GM12891 (cell line): ENCODE results near the gene PTPRD.

Source experiments
- DNase-seq: peaks from one replicate; pipeline ENCODE4 v3.0.0; 2011; ENCODE audit warnings: low spot score; ENCODE audit not compliant: insufficient read length
- FAIRE-seq: peaks from 2 replicates; lab custom pipeline; 2011; peaks lifted over from hg19 to GRCh38; lab: Jason Lieb, UNC
- PAX5 ChIP-seq: IDR thresholded peaks from 2 replicates; pipeline ENCODE4 v1.6.1; 2011; ENCODE audit warnings: low read length, moderate library complexity, mild to moderate bottlenecking; ENCODE audit not compliant: insufficient read depth, severe bottlenecking
- POLR2A ChIP-seq: IDR thresholded peaks from 2 replicates; pipeline ENCODE4 v1.6.1; 2011; ENCODE audit warnings: low read depth, low read length, control low read depth
- POLR2AphosphoS5 ChIP-seq: IDR thresholded peaks from 2 replicates; pipeline ENCODE4 v1.6.1; 2011; ENCODE audit warnings: low read depth, low read length, control low read depth
- POU2F2 ChIP-seq: IDR thresholded peaks from 2 replicates; pipeline ENCODE4 v1.6.1; 2011; ENCODE audit warnings: low read depth, mild to moderate bottlenecking, control low read depth, low read length, moderate library complexity
- SPI1 ChIP-seq: IDR thresholded peaks from 2 replicates; pipeline ENCODE4 v1.6.1; 2011; ENCODE audit warnings: low read depth, low read length, control low read depth
- TAF1 ChIP-seq: IDR thresholded peaks from 2 replicates; pipeline ENCODE4 v1.6.1; 2011; ENCODE audit warnings: low read depth, low read length, control low read depth

PTPRD gene

GRCh38 chr9:8531826-8532415 lies 2080.9 kb downstream of the PTPRD start:
- TF ChIP-seq PAX5 (no peak), TAF1 (no peak), POLR2A (no peak), POLR2AphosphoS5 (no peak), SPI1 (no peak), POU2F2 (no peak)
- no peak for FAIRE-seq
- DNase-seq: no peak

GRCh38 chr9:8521112-8521511 lies 2091.7 kb downstream of the PTPRD start:
- no peak for TF ChIP-seq SPI1
- TF ChIP-seq POLR2AphosphoS5: no peak
- TF ChIP-seq POU2F2: no peak
- no peak for TF ChIP-seq TAF1
- no peak for TF ChIP-seq PAX5
- no peak for TF ChIP-seq POLR2A
- FAIRE-seq (no peak), DNase-seq (no peak)

GRCh38 chr9:8515748-8516147 lies 2097.1 kb downstream of the PTPRD start:
- no peak for FAIRE-seq
- DNase-seq: no peak
- TF ChIP-seq POLR2A (no peak), SPI1 (no peak), PAX5 (no peak), POLR2AphosphoS5 (no peak), TAF1 (no peak), POU2F2 (no peak)

- no peak for DNase-seq
- no peak for FAIRE-seq
- TF ChIP-seq POLR2A: no peak
- no peak for TF ChIP-seq POLR2AphosphoS5
- no peak for TF ChIP-seq POU2F2
- TF ChIP-seq PAX5: no peak
- TF ChIP-seq SPI1: no peak
Measured at GRCh38 chr9:8514760-8515159, 2098.0 kb downstream of the PTPRD start.

GRCh38 chr9:8508671-8509290 lies 2104.0 kb downstream of the PTPRD start:
- FAIRE-seq (no peak), DNase-seq (no peak)
- no peak for TF ChIP-seq POLR2AphosphoS5
- no peak for TF ChIP-seq POU2F2
- TF ChIP-seq TAF1: no peak
- no peak for TF ChIP-seq POLR2A
- no peak for TF ChIP-seq SPI1
- TF ChIP-seq PAX5: no peak

- DNase-seq: no peak
- TF ChIP-seq POLR2AphosphoS5 (no peak), TAF1 (no peak), POLR2A (no peak), POU2F2 (no peak), SPI1 (no peak), PAX5 (no peak)
- FAIRE-seq: no peak
Measured at GRCh38 chr9:8494571-8494970, 2118.2 kb downstream of the PTPRD start.

GRCh38 chr9:8492679-8493078 lies 2120.1 kb downstream of the PTPRD start:
- DNase-seq: no peak
- TF ChIP-seq TAF1 (no peak), POLR2AphosphoS5 (no peak), SPI1 (no peak), POU2F2 (no peak), PAX5 (no peak), POLR2A (no peak)
- FAIRE-seq: no peak

- FAIRE-seq (no peak), DNase-seq (no peak)
- no peak for TF ChIP-seq POLR2A
- TF ChIP-seq TAF1: no peak
- TF ChIP-seq POU2F2: no peak
Measured at GRCh38 chr9:8492024-8492423, 2120.8 kb downstream of the PTPRD start.

GRCh38 chr9:8491563-8491962 lies 2121.2 kb downstream of the PTPRD start:
- FAIRE-seq: no peak
- no peak for DNase-seq
- TF ChIP-seq TAF1: no peak
- no peak for TF ChIP-seq POLR2A
- no peak for TF ChIP-seq PAX5
- no peak for TF ChIP-seq POU2F2
- TF ChIP-seq POLR2AphosphoS5: no peak
- no peak for TF ChIP-seq SPI1

- DNase-seq (no peak), FAIRE-seq (no peak)
- no peak for TF ChIP-seq POLR2AphosphoS5
Measured at GRCh38 chr9:8489835-8490234, 2123.0 kb downstream of the PTPRD start.

- TF ChIP-seq POLR2AphosphoS5: no peak
- TF ChIP-seq SPI1: no peak
- TF ChIP-seq TAF1: no peak
- TF ChIP-seq POLR2A: no peak
- TF ChIP-seq POU2F2: no peak
- no peak for TF ChIP-seq PAX5
- FAIRE-seq (no peak), DNase-seq (no peak)
Measured at GRCh38 chr9:8486095-8486494, 2126.7 kb downstream of the PTPRD start.
